NCI-H748 treated with DMSO at 0.1 percent for 48 hours (cell line): ENCODE results near the gene FH.

Experiments used
- DNase-seq: peaks from one replicate; lab custom pipeline; 2025; lab: John Stamatoyannopoulos, UW

The FH gene

DNA sequence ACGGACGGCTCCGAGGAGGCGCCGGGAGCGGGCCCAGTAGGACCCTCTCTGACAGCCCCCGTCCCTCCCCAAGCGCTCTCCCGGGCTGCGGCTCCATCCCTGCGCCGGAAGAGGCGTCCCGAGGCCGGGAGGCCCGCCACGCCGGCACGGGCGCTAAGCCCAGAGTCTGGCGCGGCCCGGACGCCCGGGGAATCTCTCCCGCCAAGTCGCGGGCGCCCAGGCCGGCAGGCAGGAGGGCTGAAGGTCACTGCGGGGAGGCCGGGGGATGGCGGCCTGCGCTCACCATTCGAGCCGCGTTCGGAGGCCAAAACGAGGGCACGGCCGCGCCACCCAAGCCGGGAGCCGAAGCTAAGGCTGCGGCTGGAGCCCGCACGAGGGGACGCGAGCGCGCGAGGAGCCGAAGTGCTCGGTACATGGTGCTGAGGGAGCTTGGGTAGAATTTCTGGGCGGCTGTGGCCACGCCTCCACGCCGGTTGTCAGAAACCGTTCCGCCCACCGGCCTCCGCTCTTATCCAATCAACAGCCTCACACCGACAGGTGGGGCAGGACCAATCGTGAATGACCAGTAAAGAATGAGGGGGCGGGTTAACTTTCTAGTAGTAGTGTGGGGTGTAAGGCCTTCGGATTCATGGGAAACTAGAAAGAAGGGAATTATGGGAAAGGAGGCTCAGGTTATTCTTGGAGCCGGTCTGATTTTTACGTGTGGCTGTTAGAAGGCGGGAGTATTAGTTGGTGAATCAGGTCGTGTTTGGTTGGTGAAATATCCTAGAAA is at the start of gene FH:
FH (minus strand) TSS at position 448 of the 772 bp plus-strand sequence; CDS start at position 415, 33 bp downstream.
- DNase-seq, result peak; percentile 93

DNA sequence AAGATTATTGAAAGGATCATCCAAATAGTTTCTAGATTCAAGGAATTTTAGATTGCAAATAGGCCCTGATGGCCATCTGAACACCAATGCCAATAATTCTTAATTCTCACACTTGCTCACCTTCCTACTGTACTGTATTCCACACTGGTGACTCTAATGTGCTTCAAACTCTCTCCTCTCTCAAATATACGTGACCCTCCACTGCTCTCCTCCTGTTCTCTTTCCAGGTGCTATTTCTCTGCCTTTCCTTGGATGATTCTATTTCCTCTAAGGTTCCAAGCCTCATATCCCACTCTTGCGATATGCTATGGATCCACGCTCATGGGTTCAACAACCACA is 41.3 kb upstream of the FH start:
- DNase-seq, result no peak

DNA sequence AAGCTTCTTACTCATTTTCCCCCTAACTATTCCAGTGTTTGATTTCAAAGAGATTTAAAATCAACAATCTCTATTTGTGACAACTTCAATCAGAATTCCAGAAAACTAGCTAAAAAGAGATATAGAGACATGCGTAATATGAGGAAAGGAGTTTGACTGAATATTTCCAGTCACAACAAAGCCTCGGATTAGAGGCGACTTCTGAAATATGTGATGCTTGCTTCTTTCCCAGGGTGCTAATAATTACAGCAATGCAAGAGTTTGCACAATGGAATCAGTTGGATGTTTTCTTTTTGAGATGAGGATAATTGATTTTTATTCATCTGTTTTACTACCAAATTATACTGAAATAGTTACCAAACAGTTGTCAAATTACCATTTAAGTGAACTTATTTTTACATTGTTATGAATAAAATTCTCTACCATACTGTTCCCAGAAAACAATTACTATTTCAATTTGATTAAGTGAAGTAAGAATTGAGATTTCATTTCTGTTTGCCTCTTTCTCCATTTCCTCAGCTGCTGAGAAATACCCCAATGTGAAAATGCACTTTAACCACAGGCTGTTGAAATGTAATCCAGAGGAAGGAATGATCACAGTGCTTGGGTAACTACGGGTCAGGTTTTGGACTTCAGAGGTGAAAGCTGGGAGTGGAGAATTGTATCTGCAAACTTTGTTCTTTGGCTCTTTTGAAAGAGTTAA is 40.7 kb upstream of the FH start:
- DNase-seq, result no peak

DNA sequence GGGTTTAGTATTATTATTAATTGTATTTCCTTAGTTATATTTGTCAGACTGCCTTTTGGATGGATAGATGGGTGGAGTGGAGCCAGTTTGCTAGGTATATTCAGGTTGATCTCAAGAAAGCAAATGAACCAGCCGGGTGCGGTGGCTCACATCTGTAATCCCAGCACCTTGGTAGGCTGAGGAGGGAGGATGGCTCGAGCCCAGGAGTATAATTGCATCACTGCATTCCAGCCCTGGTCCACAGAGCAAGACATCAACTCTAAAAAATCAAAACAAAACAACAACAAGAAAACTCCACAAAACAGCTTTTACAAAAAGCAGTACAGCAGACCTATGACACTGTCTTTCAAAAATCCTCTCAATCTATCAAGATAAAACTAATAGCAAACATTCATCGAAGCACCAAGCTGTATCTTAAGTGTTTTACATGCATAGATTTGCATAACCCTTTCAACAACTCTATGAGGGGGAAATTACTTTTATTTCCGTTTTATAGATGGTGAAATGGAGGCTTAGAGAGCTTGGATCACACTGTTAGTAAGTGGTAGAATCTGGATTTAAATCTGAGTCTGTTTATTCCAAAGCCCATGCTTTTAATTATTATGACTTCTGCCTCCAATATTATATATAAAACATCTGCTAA is 38.1 kb upstream of the FH start:
- DNase-seq, result no peak

DNA sequence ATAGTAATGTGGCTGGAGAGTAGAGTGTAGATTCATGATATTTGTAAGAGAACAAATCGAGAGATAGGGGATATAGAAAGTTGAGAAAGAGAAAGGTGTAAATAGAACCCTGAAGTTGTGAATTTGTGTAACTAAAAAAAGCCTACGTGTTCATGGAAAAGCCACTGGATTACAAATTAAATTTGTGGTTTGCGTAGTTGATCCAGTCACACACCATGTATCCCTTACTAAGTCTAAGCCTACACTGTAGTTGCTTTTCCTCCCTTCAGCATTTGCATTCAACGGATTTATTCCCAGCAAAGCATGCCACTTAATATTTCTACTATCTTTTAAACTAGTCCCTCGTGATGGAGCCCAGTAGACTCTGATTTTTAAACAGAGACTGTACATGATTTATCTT is 37.5 kb upstream of the FH start:
- no peak for DNase-seq

DNA sequence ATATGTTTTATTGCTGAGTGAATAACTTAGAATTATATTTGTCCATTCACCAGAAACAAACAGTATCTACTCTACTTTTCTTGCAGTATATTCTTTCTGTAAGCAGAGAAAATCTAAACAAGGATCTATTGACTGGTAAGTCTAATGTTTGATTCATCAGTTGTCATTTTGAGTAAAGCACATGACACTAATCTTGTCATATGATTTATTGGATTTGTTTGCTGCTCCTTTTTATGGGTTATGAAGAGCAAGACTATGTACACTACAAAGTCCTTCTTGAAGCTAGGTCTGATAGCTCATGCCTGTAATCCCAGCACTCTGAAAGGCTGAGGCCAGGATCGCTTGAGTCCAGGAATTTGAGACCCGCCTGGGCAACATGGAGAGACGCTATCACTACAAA is 36.0 kb upstream of the FH start:
- DNase-seq, result no peak

DNA sequence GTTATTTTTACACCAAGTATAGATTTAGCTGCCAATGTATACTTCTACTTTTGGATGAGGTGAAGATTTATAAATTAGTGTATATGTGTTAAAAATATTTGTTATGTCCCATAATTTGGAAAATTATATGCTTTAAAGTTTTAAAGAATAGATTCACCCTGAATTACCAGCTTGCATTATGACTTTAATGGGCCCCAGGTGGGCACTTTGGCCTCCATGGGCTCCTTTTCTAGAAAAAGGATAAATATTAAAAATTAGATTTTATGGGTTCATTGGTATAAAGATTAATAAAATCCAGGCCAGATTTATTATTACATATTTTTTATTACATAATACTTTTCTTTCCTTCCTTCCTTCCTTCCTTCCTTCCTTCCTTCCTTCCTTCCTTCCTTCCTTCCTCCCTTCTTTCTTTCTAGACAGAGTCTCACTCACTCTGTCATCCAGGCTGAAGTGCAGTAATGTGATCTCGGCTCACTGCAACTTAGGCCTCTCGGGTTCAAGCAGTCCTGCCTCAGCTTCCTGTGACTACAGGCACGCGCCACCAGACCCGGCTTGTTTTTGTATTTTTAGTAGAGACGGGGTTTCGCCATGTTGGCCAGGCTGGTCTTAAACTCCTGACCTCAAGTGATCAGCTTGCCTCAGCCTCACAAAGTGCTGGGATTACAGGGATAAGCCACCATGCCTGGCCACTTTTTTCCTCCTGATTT is 34.5 kb upstream of the FH start:
- DNase-seq, result no peak

DNA sequence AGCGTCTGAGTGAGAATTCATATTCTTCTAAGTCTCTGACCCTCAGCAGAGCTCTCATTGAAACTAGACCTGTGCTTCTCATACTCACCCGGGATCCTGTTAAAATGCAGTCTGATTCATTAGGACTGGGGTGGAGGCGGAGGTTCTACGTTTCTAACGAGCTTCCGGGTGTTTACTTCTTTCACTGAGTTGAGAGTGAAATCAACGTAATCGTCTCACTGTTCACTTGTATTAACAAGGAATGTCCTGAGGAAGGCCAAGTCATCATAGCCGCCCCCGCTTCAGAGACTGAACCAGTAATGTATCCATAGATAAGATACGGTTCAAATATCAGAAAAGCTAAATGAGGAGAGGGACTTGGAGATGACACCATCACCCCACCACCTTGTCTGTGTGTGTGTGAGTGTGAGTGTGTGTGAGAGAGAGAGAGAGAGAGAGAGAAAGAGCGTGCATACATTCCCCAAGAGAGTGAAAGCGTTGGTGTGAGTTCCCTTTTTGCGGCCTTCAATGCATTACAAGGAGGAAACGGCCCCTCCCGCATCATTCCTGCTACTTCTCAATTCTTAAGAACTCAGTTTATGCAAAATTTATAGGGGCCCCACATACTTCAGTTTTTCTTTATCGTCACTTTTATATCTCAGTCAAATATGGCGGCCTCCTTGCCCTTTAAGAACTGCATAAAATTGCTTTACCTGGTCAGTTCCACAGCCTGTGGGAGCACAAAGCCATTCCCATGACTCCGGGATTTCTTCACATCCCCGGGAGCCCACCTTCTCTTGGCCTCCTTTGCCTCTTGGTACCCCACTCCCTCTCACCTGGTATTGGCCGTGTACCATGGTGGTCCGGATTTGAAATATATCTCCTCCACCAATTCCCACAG is 32.4 kb upstream of the FH start:
- no peak for DNase-seq

DNA sequence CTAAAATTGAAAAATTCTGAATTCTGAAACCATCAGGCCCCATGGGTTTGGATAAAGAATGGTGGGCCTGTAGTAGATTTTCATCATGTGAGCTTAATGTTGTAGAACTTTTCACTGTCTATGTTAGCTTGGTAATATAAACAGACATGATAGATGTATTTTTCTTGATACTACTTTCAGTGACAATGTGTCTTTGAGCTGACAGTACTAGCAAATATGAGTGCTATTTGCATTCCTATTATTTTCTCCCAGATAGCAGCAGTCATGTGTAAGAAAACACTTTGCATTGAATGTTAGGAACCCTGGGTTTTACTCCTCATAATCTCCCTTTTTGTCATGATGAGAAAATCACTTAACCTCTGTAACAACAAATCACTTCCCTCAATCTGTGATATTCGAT is 30.8 kb upstream of the FH start:
- DNase-seq, result no peak

DNA sequence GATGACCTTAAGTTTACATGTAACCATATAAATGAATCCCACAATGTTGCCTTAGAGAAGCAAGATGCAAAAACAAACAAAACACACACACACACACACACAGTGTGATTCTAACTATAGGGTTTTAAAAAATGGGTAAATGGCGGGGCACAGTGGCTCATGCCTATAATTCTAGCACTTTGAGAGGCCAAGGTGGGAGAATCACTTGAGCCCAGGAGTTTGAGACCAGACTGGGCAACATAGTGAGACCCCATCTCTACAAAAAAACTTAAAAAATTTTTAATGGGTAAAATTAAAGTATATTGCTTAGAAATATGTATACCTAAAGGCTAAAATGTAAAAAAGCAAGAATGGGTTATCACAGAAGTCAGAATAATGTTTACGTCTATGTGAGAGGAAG is 28.5 kb upstream of the FH start:
- no peak for DNase-seq

DNA sequence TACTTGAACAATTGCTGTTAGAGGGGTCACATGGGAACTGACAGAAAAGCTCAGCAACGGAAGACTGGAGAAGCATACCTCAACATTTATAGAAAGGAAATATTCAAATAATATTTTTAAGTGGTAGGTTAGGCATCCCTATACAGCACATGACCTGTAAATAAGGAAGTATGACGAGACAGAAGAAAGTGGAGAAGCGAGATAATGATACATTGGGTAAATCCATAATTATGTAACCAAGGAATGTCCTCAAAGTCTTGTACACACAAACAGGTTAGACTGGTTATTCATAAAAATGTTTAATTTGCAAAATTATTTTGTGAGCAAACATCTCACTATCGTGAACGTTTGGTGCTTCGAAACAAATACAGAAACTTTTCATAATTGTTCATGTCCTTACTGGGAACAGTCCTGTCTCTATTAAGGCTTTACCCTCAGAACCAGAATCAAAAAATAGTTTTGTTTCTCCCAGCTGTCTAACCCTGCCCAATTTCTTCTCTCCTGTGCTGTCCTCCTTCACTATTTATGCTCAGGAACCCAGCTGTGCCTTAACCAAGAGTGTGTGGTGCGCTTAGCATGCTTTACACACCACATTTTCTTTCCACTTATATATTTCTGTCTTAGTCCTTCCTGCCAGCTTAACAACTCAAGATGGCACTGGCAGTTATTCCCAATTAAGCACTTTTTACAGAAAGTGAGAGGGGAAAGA is 22.8 kb upstream of the FH start:
- DNase-seq, result no peak

DNA sequence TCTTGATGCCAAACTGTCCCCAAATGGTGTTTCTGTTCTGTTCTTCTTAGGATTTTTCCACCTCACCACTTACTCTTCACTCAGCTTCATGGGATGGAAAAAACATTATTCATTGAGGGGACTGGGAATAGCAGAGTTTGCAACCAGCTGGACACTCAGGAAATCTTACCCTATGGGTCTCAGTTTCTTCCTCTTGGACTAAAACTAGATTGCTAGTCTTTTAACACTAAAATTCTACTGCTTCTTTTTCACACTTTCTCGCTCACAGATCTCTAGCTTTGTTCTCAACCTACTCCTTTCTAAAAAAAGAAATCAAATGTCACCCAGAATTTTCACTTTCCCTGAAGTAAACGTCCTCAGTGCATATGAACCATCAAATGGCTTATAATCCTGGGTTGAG is 17.4 kb upstream of the FH start:
- no peak for DNase-seq

DNA sequence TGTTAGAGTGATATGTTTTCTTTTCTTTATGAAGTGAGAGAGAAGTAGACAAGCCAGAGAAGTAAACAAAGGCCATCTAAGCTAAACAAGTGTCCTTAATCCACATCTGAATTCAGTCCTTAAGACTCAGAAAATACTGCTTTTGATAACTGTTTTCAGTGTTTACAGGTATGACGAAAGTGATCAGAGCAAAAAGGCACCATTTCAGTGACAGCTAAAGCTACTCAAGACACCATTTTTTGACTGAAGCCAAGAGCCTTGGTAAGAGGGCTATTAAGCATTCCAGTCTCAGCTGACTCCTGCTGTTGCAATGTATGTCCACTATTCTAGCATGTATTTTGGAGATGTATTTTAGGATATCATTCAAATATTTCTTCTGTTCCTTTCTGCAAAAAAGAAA is 16.7 kb upstream of the FH start:
- no peak for DNase-seq

DNA sequence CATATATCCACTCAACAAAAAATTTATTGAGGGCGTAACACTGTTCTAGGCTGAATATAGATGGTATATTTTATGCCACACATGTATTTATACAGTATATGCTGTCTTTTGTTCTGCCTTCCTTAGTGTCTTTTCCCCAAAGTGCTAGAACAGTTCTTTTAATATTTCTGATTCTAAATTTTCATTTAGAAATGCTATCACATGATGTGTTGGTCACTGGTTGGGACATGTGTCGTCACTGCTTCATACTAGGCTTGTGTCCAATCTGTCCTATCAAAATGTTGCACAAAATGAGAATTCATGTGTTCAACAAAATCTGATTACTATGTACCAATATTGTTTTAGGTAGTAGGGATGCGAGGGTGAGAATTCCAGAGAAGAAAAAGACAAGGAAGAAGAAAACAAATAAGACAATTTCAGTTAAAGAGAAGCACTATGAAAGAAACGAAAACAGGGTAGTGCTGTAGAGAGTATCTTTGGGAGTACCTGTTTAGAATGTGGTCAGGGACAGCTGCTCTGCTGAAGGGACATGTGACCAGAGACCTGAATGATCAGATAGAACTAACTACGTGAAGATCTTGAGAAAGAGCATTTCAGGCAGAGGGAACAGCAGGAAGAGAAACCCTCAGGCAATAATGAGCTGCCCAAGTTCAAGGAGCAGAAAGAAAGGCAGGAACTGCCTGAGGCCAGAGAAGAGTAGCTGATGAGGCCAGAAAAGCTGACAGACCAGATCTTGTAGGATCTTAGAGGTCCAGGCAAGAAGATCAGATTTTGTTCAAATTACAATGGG is 14.0 kb upstream of the FH start:
- DNase-seq, result no peak

DNA sequence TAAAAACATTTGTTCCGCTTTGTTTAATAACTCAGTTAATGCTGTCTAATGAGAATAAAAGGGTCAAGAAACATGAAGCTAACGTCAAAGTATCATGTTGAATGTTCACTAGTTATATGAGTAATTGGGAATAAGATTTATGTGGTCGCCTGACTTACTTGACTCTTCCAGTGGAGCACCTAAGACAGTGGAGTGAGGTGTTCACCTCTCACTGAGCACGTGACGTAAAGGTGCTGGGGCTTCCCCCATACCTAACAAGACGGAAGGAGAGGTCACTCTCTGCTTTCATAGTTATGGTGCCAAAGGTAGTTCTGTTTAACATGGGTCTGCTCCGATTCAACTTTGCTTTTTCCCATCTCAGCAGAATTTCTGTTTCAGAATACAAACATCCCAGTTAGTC is 13.3 kb upstream of the FH start:
- no peak for DNase-seq

DNA sequence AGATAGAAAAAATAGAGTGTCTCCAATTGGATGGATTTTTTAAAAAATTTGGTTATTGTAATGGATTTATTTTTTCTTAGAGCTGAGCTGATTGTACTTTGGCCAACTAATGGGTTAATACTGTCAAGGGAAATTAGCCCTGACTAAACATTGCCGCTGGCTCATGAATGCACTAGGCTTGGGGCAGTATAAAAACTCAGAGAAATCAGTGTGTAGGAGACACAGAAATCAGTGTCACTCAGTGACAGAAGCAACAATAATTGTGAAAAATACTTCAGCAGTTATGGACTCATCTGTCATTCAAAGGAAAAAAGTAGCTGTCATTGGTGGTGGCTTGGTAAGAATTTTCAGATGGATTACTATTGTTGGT is 12.6 kb upstream of the FH start, which contains the start of gene KMO:
KMO (plus strand) TSS at position 217 of the 370 bp plus-strand sequence; CDS start at position 284, 67 bp downstream.
- no peak for DNase-seq

DNA sequence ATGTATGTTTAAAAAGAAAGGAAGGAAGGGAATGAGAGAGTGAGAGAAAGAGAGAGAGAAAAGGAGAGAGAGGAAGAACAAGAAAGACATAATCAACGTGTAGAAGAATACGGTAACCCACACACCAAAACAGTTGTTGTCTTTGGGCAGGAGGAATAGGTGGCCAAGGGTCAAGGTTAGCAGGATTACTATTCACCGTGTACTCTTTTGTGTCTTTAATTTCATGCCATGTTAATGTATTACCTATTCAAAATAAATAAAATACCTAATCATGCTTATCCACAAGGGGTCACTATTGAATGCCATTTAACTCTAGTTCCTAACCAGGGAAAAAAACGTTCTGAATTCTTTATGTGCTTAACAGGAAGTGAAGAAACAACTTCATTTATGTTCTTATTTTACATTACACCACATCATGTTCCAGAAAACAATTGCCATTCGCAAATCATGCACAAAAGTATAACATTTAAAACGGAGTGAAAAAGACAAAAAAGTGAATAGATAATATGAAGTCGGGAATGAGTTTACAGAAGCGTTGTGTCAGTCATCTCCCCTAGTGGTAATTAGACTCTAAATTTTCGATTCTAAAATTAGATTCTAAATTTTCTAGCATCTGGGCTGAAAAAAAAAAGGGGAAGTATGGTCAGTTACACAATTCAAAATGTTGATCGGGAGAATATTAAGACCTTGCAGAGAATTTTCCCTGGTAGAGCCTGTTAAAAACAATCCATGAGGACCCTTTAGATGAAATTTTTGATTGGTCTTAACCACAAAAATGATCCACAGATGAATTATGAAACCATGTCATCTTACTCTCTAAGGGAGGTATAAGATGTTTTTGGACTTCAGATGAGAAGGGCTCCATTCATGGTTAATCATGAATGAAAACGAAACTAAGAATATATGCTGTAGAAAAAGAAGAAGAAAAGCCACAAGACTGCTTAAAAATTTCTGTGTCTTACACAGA is 11.9 kb upstream of the FH start:
- peak; percentile 78 for DNase-seq

DNA sequence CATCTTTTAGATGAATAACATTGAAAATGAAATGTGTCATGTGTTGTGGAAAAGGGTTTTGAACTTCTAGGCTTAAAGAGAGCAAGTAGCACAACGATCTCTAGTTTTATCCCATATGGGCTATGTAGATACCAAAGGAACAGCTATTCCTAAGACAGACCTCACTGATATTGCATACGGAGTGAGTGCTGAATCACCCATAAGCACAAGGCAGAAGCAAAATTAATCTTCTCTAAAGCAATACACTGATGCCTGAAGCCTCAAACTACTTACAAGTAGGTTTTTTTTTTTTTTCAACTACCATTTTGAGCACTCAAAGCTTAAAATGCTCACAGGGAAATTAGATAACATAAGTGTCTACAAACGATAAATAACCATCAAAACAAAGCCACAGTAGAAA is 7.6 kb upstream of the FH start:
- no peak for DNase-seq

DNA sequence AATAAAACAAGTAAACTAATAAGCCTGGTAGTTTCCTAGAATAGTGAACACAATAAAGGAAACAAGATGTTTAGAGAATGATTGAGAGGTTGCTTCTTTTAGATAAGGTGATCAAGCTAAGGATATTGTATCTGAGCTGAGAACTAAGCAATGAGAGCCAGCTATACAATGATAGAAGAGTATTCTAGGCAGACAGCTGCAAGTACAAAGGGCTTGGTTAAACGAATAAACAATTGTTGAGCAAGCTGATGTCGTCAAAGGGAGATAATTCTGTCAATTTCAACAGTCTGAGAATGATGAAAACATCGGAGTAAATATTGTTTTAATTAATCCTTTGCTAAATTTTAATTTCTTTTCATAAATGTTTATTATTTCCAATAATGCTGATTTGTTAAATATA is 5.5 kb upstream of the FH start:
- DNase-seq, result no peak
